Astrocyte of the spinal cord (primary cell): Measurements from ENCODE around the gene ANKRD53.
"Not testable (repeated sequence)": the region's sequence is repeated elsewhere in the genome, so short reads cannot be mapped to it uniquely, and the experiment has no call there.

Source experiments
- DNase-seq: peaks from one replicate; pipeline ENCODE4 v3.0.0; 2011; ENCODE audit warnings: low read depth, low spot score
- H3K4me3 ChIP-seq: 2 replicates; pipeline ENCODE4 v1.5.1; 2011; ENCODE audit warnings: low read depth, mild to moderate bottlenecking, low read length, moderate library complexity
- in situ Hi-C: cut with HindIII; loops from 2 replicates; pipeline ENCODE4 v1.10.0; 2017; ENCODE audit warnings: low sequenced_read_pairs
- TF ChIP-seq, protein P1 (sequence below): IDR thresholded peaks from 2 replicates; pipeline ENCODE4 v1.5.1; 2012; ENCODE audit warnings: low read depth, mild to moderate bottlenecking, low read length, inconsistent platforms

ANKRD53 gene

DNA sequence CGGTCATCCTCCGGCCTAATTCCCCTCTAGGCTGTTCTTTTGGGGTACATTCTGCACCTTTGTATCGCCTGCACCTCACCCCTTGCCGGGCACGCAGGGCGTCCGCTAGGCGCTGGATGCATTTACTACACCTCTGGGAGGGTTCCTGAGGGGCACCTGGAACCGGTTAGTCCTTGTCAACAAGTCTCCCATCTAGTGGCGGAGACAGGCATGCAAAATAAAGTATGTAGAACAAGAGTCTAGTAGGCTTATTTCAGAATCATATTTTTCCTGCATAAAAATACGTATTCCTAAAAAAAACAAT, 16.9 kb downstream of the ANKRD53 start:
- H3K4me3 ChIP-seq = peak overlapping the region; percentile 64
- TF ChIP-seq, protein P1, sequence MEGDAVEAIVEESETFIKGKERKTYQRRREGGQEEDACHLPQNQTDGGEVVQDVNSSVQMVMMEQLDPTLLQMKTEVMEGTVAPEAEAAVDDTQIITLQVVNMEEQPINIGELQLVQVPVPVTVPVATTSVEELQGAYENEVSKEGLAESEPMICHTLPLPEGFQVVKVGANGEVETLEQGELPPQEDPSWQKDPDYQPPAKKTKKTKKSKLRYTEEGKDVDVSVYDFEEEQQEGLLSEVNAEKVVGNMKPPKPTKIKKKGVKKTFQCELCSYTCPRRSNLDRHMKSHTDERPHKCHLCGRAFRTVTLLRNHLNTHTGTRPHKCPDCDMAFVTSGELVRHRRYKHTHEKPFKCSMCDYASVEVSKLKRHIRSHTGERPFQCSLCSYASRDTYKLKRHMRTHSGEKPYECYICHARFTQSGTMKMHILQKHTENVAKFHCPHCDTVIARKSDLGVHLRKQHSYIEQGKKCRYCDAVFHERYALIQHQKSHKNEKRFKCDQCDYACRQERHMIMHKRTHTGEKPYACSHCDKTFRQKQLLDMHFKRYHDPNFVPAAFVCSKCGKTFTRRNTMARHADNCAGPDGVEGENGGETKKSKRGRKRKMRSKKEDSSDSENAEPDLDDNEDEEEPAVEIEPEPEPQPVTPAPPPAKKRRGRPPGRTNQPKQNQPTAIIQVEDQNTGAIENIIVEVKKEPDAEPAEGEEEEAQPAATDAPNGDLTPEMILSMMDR = peak; percentile 39
- peak; percentile 23 for DNase-seq
- in situ Hi-C loops = no loop called here

DNA sequence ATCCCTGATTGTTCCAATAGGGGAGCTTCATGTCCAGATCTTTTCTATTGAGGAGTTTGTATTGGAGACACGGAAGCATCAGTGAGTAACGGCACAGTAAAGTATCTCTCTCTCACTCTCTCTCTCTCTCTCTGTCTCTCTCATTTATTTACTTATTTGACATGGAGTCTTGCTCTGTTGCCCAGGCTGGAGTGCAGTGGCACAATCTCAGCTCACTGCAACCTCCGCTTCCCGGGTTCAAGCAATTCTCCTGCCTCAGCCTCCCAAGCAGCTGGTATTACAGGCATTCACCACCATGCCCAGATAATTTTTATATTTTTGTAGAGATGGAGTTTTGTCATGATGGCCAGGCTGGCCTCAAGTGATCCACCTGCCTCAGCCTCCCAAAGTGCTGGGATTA, 20.5 kb downstream of the ANKRD53 start:
- DNase-seq, H3K4me3 ChIP-seq, in situ Hi-C loops: not testable (repeated sequence)

DNA sequence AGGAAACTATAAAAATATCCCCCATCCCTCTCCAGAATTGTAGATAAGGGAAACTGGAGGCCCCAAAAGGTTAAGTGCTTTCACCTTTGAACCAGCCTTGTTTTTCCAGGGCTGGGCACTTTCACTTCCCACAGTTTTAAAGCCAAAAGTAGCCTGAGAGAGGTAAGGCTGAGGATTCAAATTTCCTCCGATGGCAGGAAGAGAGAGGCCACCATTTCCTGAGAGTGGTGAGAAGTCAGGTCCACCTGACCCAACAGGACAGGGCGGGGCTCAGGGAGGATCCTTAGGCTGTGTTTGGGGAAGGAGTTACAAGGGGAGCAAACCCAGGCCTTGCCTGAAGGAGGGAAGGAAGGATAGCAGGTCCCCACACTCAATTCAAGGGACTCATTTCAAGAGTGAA, 20.9 kb downstream of the ANKRD53 start:
- no peak overlapping the region for H3K4me3 ChIP-seq
- TF ChIP-seq, protein P1 = no peak
- DNase-seq = no peak
- in situ Hi-C loops = no loop called here

DNA sequence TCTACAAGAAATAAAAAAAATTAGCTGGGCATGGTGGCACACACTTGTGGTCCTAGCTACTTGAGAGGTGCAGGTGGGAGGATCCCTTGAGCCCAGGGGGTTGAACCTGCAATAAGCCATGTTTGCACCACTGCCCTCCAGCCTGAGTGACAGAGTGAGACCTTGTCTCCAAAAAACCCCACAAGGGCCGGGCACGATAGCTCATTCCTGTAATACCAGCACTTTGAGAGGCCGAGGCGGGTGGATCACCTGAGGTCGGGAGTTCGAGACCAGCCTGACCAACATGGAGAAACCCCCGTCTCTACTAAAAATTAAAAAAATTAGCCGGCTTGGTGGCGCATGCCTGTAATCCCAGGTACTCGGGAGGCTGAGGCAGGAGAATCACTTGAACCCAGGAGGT, 21.5 kb downstream of the ANKRD53 start:
- H3K4me3 ChIP-seq, in situ Hi-C loops, DNase-seq: not testable (repeated sequence)

DNA sequence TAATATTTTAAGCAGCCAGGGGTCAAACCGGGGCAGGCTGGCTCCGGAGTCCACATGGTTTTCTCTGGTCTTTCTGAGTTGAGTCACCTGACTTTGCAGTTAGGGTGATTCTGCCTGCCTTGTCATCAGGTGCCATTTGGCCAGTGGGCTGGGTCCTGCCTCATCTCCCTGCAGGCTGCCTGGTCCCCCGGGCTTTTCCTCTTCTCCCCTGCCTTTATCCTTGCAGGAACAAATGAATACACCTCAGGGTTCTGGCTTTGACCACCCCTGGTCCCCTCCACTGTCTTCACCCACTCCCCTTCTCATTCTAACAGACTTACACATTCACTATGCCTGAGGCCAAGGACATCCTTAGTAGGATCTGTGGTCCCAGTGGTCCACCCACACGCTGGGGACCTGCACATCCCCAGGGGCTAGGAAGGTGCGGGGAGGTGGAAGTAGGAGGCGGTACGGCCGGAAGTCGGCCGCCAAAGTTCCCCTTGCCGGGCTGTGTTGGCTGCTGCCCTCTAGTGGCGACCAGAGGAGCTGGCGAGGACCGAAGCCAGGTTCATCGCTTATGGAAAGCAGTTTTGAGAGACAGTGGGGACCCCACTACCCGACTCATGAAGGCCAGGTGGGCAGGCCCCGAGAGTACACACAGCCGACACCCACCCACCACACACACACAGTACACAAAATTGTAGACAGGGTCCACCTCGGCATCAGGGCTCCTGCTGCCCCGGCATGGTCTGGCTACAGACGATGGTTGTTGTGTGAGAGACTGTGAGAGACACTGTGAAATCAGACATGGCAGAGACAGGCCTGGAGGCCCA, 22.6 kb downstream of the ANKRD53 start:
- in situ Hi-C loops = no loop called here
- H3K4me3 ChIP-seq = peak overlapping the region; percentile 25
- TF ChIP-seq, protein P1 = peak; percentile 97
- DNase-seq = peak; percentile 60

DNA sequence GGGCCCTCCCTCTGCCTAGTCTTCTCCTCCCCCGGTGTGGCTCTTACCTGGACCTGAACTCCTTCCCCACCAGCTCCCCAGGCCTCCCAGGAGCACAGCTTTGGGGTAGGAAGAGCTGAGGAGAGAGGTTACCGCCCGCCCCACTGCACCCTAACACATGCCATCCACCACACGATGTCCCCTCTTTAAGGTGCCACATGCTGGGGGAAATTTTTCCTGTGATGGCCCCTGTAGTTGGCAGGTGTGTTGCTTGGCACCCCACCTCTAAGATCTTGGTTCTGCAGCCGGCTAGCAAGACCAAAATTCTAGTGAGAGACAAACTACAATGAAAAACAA, 23.1 kb downstream of the ANKRD53 start:
- no peak for DNase-seq
- in situ Hi-C loops = no loop called here
- H3K4me3 ChIP-seq = no peak overlapping the region
- TF ChIP-seq, protein P1 = no peak

DNA sequence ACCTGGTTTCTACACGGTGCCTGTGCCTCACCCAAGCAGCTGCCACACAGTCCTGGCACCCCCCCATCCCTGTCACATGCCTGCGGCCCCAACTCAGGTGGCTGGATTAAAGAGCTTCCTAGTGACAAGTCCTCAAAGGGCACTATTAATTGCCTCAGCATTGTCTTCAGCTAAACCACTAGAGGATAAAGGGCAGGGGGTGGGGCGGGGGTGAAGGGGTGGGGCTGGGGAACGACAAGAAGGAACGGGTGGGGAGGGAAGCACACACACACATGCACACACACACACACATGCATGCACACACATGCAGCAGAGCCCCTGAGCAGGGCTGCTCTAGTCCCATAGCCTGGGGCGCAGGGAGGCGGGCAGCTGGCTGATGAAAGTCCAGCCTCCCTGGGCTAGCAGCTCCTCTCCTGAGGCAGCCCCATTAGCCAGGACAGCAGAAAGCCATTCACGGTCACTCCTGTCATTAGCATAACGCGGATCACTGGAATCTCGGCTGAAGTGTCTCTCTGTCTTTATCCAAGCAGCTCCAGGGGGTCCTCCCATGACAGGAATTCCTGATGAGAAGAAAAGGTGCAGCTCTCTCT, 23.6 kb downstream of the ANKRD53 start:
- no peak for DNase-seq
- TF ChIP-seq, protein P1 = no peak
- H3K4me3 ChIP-seq = no peak overlapping the region
- in situ Hi-C loops = no loop called here

DNA sequence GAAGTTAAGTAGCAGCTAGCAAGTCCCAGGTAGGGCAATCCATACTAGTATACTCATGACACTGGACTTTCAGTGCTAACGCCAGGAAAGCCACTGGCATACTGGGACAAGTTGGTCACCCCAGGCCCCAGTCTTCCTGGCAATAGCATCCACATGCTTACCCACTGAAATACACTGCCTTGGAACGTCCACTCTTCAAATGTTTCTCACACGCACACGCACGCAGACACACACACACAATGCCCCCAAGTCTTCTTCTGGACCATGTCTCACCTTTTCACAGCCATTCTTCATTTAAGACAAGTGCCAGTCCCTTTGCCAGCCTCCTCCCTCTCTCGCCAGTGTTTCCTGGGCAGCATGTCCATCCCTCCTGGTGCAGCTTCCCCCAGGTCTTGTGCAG, 25.0 kb downstream of the ANKRD53 start:
- TF ChIP-seq, protein P1 = no peak
- no peak for DNase-seq
- no peak overlapping the region for H3K4me3 ChIP-seq
- in situ Hi-C loops = no loop called here
